HL-60 (cell line): ENCODE results near the gene MYCN.
"Not testable (repeated sequence)": the region's sequence is repeated elsewhere in the genome, so short reads cannot be mapped to it uniquely, and the experiment has no call there.

Source experiments
- DNase-seq, 2 experiments: peaks; one replicate each; pipeline ENCODE4 v3.0.0-alpha.2; 2010 to 2020; ENCODE audit warnings: low read depth in 1 of 2, low spot score in 1 of 2
- H3K27ac ChIP-seq: fragments of 250-450 bp; sonication (Bioruptor Pico); replicated peaks from 2 replicates; pipeline ENCODE4 v1.5.1; 2020; ENCODE audit warnings: mild to moderate bottlenecking, moderate library complexity
- H3K27me3 ChIP-seq: fragments of 250-450 bp; sonication (Bioruptor Pico); 2 replicates; pipeline ENCODE4 v1.5.1; 2021; ENCODE audit warnings: mild to moderate bottlenecking, moderate library complexity; ENCODE audit not compliant: insufficient read depth, poor library complexity, severe bottlenecking
- H3K4me3 ChIP-seq: replicated peaks from 2 replicates; pipeline ENCODE4 v1.5.1; 2011; ENCODE audit warnings: mild to moderate bottlenecking, control low read depth, low read length; ENCODE audit not compliant: insufficient read depth
- CTCF ChIP-seq: IDR thresholded peaks from one replicate; pipeline ENCODE4 v1.5.1; 2011; ENCODE audit warnings: low read length, control low read depth, inconsistent platforms; ENCODE audit not compliant: insufficient read depth
- GABPA ChIP-seq: IDR thresholded peaks from 2 replicates; pipeline ENCODE4 v1.6.1; 2012; ENCODE audit warnings: low read depth
- POLR2AphosphoS5 ChIP-seq: IDR thresholded peaks from 2 replicates; pipeline ENCODE4 v1.6.1; 2012; ENCODE audit warnings: low read depth
- REST ChIP-seq: IDR thresholded peaks from 2 replicates; pipeline ENCODE4 v1.6.1; 2012; ENCODE audit warnings: low read depth; ENCODE audit not compliant: insufficient replicate concordance
- SPI1 ChIP-seq: IDR thresholded peaks from 2 replicates; pipeline ENCODE4 v1.6.1; 2012; ENCODE audit warnings: low read depth, mild to moderate bottlenecking, borderline replicate concordance

MYCN gene

GRCh38 chr2:15949551-15949950, 9.2 kb downstream of the MYCN start:
- Histone ChIP-seq H3K27me3 (peaks cover 1% of the 10 kb centered on the region), H3K27ac (no peak overlapping the region), H3K4me3 (no peak overlapping the region)
- no peak for TF ChIP-seq SPI1
- TF ChIP-seq GABPA = no peak
- no peak for TF ChIP-seq POLR2AphosphoS5
- TF ChIP-seq CTCF = no peak
- no peak for DNase-seq

- H3K4me3 ChIP-seq = no peak overlapping the region
- H3K27ac ChIP-seq = no peak overlapping the region
- TF ChIP-seq CTCF = no peak
- no peak for DNase-seq
- no peaks in the 10 kb centered on the region for H3K27me3 ChIP-seq
Measured at GRCh38 chr2:15950088-15950952, 10.0 kb downstream of the MYCN start.

GRCh38 chr2:15951936-15952335, 11.6 kb downstream of the MYCN start:
- not testable (repeated sequence) for H3K27ac ChIP-seq, DNase-seq, H3K4me3 ChIP-seq, H3K27me3 ChIP-seq

- Histone ChIP-seq H3K4me3 (no peak overlapping the region), H3K27me3 (no peaks in the 10 kb centered on the region), H3K27ac (no peak overlapping the region)
- no peak for DNase-seq
- no peak for TF ChIP-seq POLR2AphosphoS5
- TF ChIP-seq SPI1 = no peak
- no peak for TF ChIP-seq CTCF
- TF ChIP-seq REST = no peak
- TF ChIP-seq GABPA = no peak
Measured at GRCh38 chr2:15952451-15953146, 12.2 kb downstream of the MYCN start.

- no peak overlapping the region for H3K4me3 ChIP-seq
- TF ChIP-seq REST (no peak), POLR2AphosphoS5 (no peak), CTCF (no peak), SPI1 (no peak), GABPA (no peak)
- no peak for DNase-seq
Measured at GRCh38 chr2:15953147-15953630, 12.8 kb downstream of the MYCN start.

More at GRCh38 chr2:15953147-15953630, 12.8 kb downstream of the MYCN start:
- no peak overlapping the region for H3K27ac ChIP-seq
- no peaks in the 10 kb centered on the region for H3K27me3 ChIP-seq
